Nasal cavity respiratory epithelium epithelial cell of viscerocranial mucosa (primary cell): ENCODE measurements around the gene BPIFB4. TPM values are rescaled to one million over a fixed set of nuclear protein-coding genes. Genes with fewer than 3 reads are reported as not detected.

Experiments used
- total RNA-seq: library from RNA; depleted of rRNA; stranded (reverse); fragments of >200 nt; gene quantifications from 2 replicates; pipeline ENCODE4 v1.2.3, GENCODE V29; 2014

The BPIFB4 gene
- not detected in 2 replicates for total RNA-seq

DNA sequence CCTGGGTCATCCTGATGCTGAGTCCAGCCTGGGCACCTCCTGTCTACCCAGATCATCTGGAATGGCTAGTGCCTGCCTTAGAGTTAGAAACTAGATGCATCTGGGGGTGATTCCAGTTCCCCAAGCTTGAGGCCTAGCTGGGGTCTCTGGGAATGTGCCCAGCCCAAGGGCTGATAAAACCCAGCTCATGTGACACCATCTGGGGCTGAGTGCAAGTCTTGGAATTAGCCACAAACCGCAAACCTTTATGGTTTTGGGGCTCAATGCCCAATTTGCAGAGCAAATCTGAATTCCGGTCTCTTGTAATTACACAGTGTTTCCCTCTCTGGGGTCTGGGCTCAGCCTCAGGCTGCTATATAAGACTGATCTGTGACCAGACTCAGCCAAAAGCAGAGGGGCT, at the start of gene BPIFB4:
Gene BPIFB4 (plus strand): TSS at position 385 of the 400 bp plus-strand sequence. CDS start 1,884 bp downstream, outside the sequence.

GRCh38 chr20:33031531-33031930, 47.9 kb upstream of the BPIFB4 start, which contains the start of gene BPIFB6:
Gene BPIFB6, plus strand, starts transcription at chr20:33031648. Its CDS starts 0 bp downstream, at chr20:33031648.

DNA sequence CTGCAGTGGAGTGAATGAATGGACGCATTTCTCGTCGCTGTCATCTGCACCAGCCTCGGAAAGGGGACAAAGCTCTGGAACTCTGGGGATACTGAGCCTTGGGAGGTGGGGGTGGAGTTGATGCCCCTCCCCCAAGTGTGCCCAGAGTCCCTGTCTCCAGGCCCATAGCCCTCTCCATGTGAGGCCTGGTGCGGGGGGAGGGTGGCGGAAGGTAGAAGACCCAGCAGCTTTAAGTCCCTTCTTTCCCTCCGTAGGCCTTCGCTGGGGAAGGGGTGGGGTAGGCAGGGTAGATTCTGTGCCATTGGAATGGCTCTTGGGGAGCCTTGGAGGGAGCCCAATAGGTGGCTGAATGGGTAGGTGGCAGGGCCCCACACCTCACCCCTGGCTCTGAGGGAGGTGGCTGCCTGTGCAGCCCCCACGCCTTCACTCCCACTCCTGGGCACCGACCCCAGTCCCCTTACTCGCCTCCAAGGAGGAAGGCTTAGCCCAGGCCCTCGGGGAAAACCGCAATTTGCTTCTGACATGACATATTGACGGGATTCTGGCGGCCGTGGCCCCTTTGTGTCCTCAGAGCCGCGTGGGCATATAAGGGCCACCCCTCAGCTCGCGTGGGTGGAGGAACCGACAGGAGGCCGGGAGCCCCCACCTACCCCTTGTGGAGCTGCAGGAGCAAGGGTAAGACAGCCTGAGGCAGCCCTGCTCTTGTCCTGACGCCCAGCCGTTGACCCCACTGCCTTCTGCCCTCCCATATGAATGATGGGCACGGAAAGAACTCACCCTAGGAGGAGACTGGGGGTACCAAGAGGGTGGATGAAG, 25.9 kb upstream of the BPIFB4 start, which contains the start of gene BPIFB3:
Gene BPIFB3 (plus strand): TSS at position 613 of the 816 bp plus-strand sequence. CDS start 1,533 bp downstream, outside the sequence.

Other genes starting within 250 kb of the BPIFB4 start
- 0.36 and 0.68 TPM in 2 replicates for gene EFCAB8, start 220.7 kb upstream of the BPIFB4 start, total RNA-seq
- not detected in 2 replicates for gene SUN5, start 75.2 kb upstream of the BPIFB4 start, total RNA-seq
- not detected in 2 replicates for gene BPIFB2, start 71.9 kb upstream of the BPIFB4 start, total RNA-seq
- gene BPIFB6, start 48.0 kb upstream of the BPIFB4 start, total RNA-seq = not detected in 2 replicates
- gene BPIFB3, start 25.7 kb upstream of the BPIFB4 start, total RNA-seq = not detected in 2 replicates
- gene BPIFA2, start 88.5 kb downstream of the BPIFB4 start, total RNA-seq = 0.07 TPM in 1 of 2 replicates, not detected in the other
- not detected in 2 replicates for gene BPIFA3, start 137.7 kb downstream of the BPIFB4 start, total RNA-seq
- gene BPIFA1, start 156.4 kb downstream of the BPIFB4 start, total RNA-seq = 24.0 TPM in 1 of 2 replicates, not detected in the other
- 3.3 TPM in 1 of 2 replicates, not detected in the other for gene BPIFB1, start 203.6 kb downstream of the BPIFB4 start, total RNA-seq